ENCODE data around the gene KASH5.

- TF ChIP-seq CTCF (conservative IDR thresholded peaks at IDR 0.05; ENCODE audit: low read depth, low read length) (no peak), EZH2 (IDR thresholded peaks at IDR 0.05; ENCODE audit: low read length, unreplicated experiment) (no peak)
Observed at GRCh38 chr19:49461656-49462055, 73.6 kb downstream of the KASH5 start.

All from PC-3 (cell line).